ENCODE results near the gene HRNR.
"Not testable (repeated sequence)": the region's sequence is repeated elsewhere in the genome, so short reads cannot be mapped to it uniquely, and the experiment has no call there.

Gene HRNR

DNA sequence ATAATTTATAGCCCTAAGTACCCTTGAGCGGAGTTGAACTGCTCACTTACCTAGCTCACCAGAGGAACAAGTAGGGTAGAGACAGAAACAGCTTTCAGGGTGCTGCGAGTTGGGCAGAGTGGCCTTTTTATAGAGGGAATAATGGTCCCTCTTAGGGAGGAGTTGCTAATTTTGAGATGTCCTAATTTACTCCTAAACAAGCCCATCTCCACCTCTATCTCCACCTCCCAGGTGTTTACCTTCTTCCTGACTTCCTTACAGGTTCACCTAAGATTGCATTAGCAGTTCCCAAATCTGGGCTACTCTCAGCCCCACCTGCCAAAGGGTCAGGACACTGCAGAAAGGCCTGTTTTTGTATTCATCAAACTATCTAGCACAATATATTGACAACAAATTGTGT lies at the start of gene HRNR:
TSS of gene HRNR (minus strand) at position 101 of the 400 bp plus-strand sequence. CDS start 940 bp downstream, outside the sequence.
- DNase-seq = no peak

DNA sequence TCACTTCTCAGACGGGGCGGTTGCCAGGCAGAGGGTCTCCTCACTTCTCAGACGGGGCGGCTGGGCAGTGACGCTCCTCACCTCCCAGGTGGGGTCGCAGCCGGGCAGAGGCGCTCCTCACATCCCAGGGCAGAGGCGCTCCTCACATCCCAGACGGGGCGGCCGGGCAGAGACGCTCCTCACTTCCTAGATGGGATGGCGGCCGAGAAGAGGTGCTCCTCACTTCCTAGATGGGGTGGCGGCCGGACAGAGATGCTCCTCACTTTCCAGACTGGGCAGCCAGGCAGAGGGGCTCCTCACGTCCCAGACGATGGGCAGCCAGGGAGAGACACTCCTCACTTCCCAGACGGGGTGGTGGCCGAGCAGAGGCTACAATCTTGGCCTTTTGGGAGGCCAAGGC lies 32.4 kb upstream of the HRNR start:
- not testable (repeated sequence) for DNase-seq

DNA sequence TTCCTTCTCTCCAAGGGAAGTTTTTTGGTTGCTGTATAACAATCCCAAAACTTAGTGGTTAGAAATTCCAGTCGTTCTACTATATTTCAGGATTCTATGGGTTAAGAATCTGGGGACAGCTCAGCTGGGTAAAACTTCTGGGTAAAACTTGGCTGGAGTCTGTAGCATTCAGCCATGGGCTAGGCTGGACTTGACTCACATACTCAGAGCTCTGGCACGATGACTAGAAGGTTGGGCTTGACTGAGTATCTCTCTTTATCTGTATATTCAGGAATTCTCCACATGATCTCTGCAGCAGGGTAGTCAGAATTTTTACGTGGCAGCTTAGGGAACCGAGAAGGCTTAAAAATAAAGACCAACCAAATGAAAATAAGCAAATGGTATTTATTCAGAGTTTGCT lies 28.2 kb upstream of the HRNR start:
- DNase-seq = no peak

DNA sequence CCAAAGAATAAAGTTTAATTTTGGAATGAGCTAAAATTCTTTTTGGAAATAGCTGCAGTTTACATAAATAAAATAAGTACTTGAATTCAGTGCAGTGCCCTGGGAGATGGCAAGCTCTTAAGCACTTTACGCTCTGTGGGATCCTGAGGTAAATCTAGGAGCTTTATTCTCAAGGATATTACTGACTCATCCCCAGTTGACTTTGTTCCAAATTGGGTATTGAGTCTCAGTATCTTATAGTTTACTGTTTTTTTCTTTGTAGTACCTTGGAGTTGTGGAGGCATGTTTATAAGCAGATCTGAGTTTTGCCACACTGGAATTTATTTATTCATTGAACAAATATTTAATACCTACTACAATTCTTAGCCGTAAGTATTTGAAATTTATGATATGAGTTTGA lies 27.4 kb upstream of the HRNR start:
- no peak for DNase-seq

DNA sequence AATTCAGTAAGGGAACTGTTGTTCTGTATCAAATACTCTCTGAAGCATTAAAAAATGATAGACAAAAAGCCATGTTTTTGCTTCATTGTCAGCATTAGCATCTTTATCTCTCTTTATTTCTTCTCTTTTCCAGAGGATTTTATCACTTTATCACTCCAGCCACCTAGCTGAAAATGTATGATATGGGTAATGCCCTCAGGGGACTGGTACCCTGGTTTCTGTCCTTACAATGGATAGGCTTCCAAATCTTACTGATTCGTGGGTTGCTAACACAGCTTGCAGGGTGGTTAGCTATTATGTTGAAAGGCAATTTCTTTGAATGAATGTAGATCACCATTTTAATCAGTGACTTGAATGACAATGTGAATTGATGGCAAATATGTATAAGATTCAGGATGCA lies 23.3 kb upstream of the HRNR start:
- no peak for DNase-seq

DNA sequence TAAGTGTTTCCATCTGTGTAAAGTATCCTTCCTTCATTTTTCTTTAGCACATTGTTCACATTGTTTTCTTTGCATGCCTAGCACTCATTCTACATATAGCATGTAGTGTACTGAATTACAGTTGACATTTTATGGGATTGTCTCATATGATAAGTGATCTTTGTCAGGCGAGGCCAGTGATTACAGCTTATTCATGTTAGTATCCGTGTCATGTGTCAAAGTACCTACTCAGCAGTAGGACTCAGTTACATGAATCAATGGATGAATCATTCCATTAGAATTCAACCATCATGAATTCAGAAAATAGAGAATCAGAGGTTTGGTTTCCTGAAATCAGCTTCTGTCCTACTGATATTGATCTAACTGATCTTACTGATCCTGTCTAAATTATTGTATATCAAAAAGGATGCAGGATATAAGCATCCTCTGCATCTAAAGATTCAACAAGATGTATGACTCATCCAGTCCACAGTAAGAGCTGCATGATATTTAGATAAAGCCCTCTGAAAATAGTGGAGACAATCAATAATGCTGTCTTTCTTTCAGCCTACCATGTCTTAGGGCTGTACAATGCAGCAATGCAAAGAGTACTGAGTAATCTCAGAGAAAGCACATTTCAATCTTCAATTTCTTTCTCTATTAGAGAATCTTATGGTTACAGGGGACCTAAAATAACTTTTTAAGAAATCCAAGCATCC lies 20.7 kb upstream of the HRNR start:
- DNase-seq = no peak

DNA sequence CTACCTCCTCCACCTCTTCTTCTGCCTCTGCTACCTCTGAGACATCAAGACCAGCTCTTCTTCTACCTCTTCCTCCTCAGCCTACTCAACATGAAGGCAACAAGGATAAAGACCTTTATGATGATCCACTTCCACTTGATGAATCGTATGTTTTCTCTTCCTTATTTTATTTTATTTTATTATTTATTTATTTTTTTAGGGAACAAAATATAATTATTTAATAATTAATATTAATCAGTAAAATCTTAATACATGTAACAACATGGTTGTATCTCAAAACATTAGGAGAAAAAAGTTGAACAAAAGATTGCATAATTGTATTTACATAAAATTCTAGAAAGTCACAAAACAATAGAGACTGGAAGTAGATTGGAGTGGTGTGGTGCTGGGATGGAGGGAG lies 13.1 kb upstream of the HRNR start:
- DNase-seq = no peak

DNA sequence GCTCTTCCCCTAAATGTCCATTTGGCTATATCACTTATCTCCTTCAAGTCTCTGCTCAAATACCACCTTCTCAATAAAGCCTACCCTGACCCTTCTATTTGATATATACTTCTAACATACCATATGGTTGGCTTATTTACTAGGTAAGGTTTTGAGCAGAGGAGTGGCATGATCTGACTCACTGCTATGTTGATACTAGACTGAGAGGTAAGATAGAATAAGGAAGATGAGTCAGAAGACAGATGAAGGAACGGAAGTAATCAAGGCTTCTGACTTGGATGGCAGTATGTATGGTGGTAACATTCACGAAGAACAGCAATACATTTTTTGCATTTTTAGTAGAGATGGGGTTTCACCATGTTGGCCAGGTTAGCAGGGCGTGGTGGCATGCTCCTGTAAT lies 4.8 kb upstream of the HRNR start:
- DNase-seq = no peak

DNA sequence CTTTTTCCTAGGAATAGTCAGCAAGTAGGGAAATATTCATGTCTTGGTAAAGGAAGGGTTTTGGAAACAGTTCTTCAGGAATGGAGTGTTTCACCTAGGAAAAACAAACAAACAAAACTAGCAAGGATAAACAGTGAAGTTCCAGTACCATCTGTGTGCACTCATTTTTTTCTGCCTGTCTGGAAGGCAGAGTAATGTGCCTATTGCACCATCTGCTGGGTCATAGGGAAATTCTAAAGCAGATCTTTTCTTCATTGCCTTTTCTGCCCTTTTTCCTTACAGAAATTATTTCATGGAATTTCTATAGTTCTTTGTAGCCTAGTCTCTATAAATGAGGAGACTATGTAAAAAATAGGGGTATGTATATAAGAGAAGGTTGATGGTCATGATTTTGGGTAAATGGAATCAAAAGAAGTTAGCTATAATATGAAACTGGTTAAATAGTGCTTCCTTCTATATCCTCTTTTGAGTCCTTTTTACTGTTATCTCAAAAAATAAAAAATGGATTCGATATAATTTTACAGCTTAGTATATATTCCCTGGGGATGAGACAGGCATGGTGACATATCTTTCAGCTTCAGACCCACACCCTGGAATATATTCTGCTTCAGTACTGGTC lies 3.4 kb upstream of the HRNR start:
- no peak for DNase-seq

- DNase-seq = no peak
Observed at GRCh38 chr1:152225678-152226077, 1.7 kb upstream of the HRNR start.

GRCh38 chr1:152220166-152221163 lies 3.5 kb downstream of the HRNR start:
- DNase-seq = no peak

DNA sequence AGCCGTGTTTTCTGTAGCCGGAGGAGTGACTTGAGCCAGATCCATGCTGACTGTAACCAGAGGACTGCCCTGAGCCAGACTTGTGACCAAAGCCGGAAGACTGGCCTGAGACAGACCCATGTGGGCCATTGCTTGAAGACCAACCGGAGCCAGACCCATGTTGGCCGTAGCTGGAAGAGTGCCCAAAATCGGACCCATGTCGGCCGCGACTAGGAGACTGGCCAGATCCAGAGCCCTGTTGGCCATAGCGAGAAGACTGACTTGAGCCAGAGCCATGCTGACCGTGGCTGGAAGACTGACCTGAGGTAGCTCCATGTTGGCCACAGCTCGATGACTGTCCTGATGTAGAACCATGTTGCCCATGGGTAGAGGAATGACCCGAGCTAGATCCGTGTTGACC lies 4.6 kb downstream of the HRNR start:
- DNase-seq = not testable (repeated sequence)

DNA sequence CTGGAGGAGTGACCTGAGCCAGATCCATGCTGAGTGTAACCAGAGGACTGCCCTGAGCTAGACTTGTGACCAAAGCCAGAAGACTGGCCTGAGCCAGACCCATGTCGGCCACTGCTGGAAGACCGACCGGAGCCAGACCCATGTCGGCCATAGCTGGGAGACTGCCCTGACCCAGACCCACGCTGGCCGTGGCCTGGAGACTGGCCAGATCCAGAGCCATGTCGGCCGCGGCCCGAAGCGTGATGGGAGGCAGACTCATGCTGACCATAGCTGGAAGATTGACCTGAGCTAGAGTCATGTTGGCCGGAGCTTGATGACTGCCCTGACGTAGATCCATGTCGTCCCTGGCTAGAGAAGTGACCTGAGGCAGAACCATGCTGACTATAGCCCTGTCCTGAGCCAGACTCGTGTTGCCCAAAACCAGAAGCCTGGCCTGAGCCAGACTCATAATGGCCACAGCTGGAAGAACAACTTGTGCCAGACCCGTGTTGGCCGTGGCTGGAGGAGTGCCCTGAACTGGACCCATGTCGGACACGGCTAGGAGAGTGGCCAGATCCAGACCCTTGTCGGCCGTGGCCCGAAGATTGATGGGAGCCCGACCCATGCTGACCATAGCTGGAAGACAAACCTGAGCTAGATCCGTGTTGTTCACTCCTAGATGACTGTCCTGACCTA lies 5.1 kb downstream of the HRNR start:
- DNase-seq = no peak

GRCh38 chr1:152215604-152216003 lies 8.4 kb downstream of the HRNR start:
- not testable (repeated sequence) for DNase-seq

DNA sequence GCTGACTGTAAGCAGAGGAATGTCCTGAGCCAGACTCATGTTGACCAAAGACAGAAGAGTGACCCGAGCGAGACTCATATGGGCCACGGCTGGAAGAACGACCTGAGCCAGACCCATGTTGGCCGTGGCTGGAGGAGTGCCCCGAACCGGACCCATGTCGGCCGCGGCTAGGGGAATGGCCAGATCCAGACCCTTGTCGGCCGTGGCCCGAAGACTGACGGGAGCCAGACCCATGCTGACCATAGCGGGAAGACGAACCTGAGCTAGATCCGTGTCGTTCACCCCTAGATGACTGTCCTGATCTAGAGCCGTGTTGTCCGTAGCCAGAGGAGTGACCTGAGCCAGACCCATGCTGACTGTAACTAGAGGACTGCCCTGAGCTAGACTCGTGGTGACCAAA lies 9.1 kb downstream of the HRNR start:
- DNase-seq = not testable (repeated sequence)

GRCh38 chr1:152198982-152199381 lies 25.0 kb downstream of the HRNR start:
- no peak for DNase-seq

DNA sequence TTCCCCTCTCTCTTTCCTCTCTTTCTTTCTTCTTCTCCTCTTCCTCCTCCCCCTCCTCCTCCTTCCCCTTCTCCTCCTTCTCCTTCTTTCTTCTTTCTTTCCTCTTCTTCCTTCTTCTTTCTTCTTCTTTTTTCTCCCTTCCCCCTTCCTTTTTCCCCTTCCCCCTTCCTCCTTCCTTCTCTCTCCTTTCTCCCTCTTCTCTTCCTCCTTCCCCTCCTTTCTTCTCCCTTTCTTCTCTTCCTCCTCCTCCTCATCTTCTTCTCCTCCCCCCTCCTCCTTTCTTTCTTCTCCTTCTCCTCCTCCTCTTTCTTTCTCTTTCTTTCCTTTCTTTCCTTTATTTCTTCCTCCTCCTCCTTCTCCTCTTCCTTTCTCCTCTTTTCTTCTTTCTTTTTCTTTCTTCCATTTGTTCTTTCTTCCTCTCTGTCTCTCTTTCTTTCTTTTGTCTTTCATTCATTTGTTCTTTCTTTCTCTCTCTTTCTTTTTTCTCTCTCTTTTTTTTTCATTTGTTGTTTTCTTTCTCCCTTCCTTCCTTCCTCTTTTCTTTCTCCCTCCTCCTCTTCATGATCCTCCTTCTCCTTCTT lies 26.5 kb downstream of the HRNR start:
- no peak for DNase-seq

GRCh38 chr1:152191711-152192110 lies 32.3 kb downstream of the HRNR start:
- no peak for DNase-seq

DNA sequence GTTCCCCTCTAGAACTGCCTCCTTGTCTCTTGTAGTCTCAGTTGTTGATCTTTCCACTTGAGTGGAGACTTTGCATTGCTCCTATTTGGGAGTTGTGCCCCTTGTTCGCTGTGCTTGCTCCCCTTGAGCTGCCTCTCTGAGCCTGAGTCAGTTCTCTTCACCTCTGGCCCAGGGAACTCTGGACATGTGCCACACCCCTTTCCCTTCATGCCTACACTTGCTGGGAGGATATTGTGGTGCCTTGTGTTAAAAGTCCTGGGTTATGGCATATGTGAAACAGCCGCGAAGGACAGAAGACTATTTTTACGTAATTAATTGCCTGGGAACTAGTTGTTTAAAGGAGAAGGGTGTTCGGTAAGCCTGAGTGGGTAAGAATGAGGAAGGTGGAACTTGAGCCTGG lies 32.7 kb downstream of the HRNR start:
- no peak for DNase-seq

DNA sequence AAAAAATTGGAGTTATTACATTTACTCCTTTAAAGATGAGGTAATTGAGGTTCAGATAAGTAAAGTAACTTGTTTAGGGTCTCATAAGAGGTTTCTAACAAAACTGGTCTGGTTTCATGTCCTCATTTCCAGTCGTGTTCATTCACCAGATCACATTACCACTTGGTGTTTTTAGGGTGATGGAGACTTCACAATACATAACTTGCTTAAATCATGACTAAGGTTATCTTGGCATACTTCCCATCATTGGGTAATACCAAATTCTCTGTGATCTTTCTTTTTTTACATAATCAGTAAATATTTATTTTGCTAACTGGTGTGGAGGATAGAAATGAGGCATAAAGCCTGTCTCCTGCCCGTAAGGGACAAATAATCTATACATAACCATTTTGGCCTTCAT lies 33.4 kb downstream of the HRNR start:
- DNase-seq = no peak

GRCh38 chr1:152189657-152190442 lies 34.1 kb downstream of the HRNR start:
- peak; percentile 77 for DNase-seq
